SKM-1 treated with dmso at 0.1 percent for 144 hours (cell line): ENCODE results near the gene GPR150.
"Not testable (repeated sequence)": the region's sequence is repeated elsewhere in the genome, so short reads cannot be mapped to it uniquely, and the experiment has no call there.

Experiments used
- DNase-seq: peaks from one replicate; lab custom pipeline; 2025; ENCODE audit not compliant: unreplicated experiment; lab: John Stamatoyannopoulos, UW

Gene GPR150

GRCh38 chr5:95623706-95624105 lies 3.8 kb downstream of the GPR150 start:
- no peak for DNase-seq

GRCh38 chr5:95624368-95624767 lies 4.5 kb downstream of the GPR150 start:
- no peak for DNase-seq

- no peak for DNase-seq
Observed at GRCh38 chr5:95626701-95627100, 6.8 kb downstream of the GPR150 start.

GRCh38 chr5:95627971-95628810 lies 8.3 kb downstream of the GPR150 start:
- DNase-seq: no peak

- DNase-seq: no peak
Observed at GRCh38 chr5:95628933-95629332, 9.0 kb downstream of the GPR150 start.

- no peak for DNase-seq
Observed at GRCh38 chr5:95630394-95630917, 10.6 kb downstream of the GPR150 start.

GRCh38 chr5:95631255-95631958 lies 11.5 kb downstream of the GPR150 start:
- no peak for DNase-seq

- peak; percentile 11 for DNase-seq
Observed at GRCh38 chr5:95631991-95632675, 12.2 kb downstream of the GPR150 start.

GRCh38 chr5:95632942-95633341 lies 13.1 kb downstream of the GPR150 start:
- not testable (repeated sequence) for DNase-seq

- no peak for DNase-seq
Observed at GRCh38 chr5:95633671-95634070, 13.8 kb downstream of the GPR150 start.

- no peak for DNase-seq
Observed at GRCh38 chr5:95634081-95634480, 14.2 kb downstream of the GPR150 start.

- no peak for DNase-seq
Observed at GRCh38 chr5:95638632-95639031, 18.7 kb downstream of the GPR150 start.

GRCh38 chr5:95641741-95642220 lies 21.9 kb downstream of the GPR150 start:
- no peak for DNase-seq

GRCh38 chr5:95643152-95643551 lies 23.3 kb downstream of the GPR150 start:
- DNase-seq: no peak

- peak; percentile 63 for DNase-seq
Observed at GRCh38 chr5:95644351-95645042, 24.6 kb downstream of the GPR150 start.

- not testable (repeated sequence) for DNase-seq
Observed at GRCh38 chr5:95646226-95646568, 26.3 kb downstream of the GPR150 start.

GRCh38 chr5:95646569-95647431 lies 26.9 kb downstream of the GPR150 start, which contains the start of gene RFESD:
TSS of gene RFESD (plus strand) at chr5:95646777. CDS start at chr5:95652272, 5,495 bp downstream.
- DNase-seq: peak; percentile 95

- DNase-seq: no peak
Observed at GRCh38 chr5:95647886-95648860, 28.3 kb downstream of the GPR150 start.

- no peak for DNase-seq
Observed at GRCh38 chr5:95649274-95649673, 29.4 kb downstream of the GPR150 start.
